Frontal cortex (tissue), 4 donors: ENCODE results near the gene ADGRV1. TPM values are rescaled to one million over a fixed set of nuclear protein-coding genes. Genes with fewer than 3 reads are reported as not detected.

ENCODE experiments used
- DNase-seq, 2 donors: peaks; one replicate each; pipeline ENCODE4 v3.0.0; 2012; ENCODE audit warnings: low spot score in 2 of 2
- FAIRE-seq: peaks from 2 replicates; lab custom pipeline; 2012; peaks lifted over from hg19 to GRCh38; lab: Jason Lieb, UNC
- total RNA-seq: library from RNA; depleted of rRNA; stranded (reverse); fragments of >200 nt; gene quantifications from one replicate; pipeline ENCODE4 v1.2.3, GENCODE V29; 2014
- donor health status: control.
- donor health status: control.
- donor health status: control.

The ADGRV1 gene
- 98.6 TPM for total RNA-seq

- DNase-seq (peak; percentile 44 to 72), FAIRE-seq (no peak)
These were observed at the start of gene ADGRV1 for GRCh38 chr5:90558344-90559192. Gene ADGRV1 (plus strand): TSS chr5:90558797. CDS start chr5:90558896, 99 bp downstream.

DNA sequence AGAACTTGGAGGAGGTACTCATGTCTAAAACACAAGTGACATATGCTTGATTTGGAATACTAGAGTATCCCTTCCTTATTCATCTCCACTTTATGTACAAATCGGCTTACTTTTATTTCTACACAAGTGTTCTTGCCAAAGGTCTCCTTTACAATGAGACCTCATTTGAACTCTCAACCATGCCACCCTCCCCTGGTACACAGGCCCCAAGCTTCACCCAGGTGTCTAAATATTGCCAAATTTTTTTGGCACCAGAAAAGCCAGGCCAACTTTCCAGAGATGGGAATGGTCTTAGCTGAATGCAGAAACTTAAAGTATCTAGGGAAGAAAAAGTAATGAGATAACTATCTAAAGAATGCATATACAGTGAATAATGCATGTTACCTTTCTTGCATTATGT, 48.2 kb upstream of the ADGRV1 start:
- no peak for FAIRE-seq

DNA sequence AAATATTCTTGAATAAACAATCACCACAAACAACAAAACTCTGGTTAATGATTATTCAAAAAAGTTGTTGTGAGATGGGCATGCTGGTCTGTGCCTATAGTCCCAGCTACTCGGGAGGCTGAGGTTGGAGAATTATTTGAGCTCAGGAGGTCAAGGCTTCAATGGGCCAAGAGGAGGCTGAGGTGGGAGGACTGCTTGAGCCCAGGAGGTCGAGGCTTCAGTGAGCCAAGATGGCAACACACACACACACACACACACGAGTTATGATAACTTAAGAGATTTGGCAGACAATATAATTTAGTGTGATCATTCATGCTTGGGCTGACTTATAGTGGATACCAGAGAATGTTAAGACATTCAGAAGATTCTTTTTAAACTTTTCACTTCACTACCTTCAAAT, 44.1 kb upstream of the ADGRV1 start:
- DNase-seq (no peak), FAIRE-seq (no peak)

More for the DNA sequence above, 48.2 kb upstream of the ADGRV1 start:
- no peak for DNase-seq

- DNase-seq (no peak), FAIRE-seq (no peak)
These were observed 39.9 kb upstream of the ADGRV1 start for GRCh38 chr5:90518661-90519060.

DNA sequence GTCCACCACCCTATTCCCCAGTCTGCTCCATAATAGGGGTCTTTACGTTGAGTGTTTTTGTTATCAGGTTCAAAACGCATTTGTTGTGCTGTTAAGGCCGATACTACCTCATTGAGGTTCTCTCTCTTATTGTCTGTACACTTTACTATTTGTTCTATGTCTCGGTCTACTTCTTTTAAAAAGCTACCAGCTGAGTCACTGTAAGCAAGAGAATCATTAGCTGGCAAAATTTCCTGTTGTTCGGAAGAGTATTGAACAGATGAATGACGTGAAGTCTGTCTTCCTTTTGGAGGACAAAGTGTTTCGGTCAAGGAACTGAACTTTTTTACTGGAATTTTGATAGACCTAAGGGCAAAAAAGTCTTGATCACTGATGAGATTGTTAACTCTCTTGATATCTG, 39.5 kb upstream of the ADGRV1 start:
- no peak for FAIRE-seq
- DNase-seq = no peak

- DNase-seq = peak; percentile 24
These were observed 29.9 kb upstream of the ADGRV1 start for GRCh38 chr5:90528601-90529193.

DNA sequence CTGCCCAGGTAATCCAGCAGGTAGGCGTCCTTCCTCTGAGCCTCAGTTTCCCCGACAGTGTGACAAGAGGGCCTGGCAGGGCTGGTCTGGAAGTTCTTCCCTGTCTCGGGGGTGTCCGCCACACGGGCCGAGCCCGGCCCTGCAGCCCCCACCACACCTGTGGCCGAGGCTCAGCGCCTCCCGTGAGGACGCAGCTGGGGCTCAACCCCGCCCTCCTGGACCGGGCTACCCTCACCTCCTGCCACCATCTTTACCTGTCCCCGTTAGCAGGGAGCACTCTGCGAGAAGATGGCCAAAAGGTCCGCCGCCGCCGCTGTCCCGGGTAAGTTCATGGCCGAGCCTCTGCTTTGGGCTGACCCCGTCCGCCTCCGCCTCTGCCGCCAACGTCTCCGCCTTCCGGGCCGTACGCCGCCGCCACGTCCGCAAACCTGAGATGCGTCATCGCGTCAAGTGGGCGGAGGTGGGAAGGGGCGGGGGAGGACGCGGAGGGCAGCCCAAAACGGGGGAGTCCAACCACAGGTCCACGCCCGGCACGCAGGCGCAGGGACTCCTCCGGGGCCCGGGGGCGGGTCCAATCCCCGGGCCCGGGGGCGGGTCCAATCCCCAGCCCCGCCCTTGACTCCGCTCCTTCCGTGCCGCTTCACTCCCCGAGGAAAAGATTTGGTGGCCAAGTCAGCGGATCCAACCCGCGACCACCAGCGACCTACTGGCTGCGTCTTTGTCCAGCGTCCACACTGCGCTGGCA, 29.2 kb upstream of the ADGRV1 start, which contains the start of gene LYSMD3:
TSS of gene LYSMD3 (minus strand) at position 391 of the 745 bp plus-strand sequence. CDS start 4,295 bp downstream, outside the sequence.
- FAIRE-seq = no peak
- peak; percentile 88 to 92 for DNase-seq

More at GRCh38 chr5:90528601-90529193, 29.9 kb upstream of the ADGRV1 start:
- FAIRE-seq = no peak

DNA sequence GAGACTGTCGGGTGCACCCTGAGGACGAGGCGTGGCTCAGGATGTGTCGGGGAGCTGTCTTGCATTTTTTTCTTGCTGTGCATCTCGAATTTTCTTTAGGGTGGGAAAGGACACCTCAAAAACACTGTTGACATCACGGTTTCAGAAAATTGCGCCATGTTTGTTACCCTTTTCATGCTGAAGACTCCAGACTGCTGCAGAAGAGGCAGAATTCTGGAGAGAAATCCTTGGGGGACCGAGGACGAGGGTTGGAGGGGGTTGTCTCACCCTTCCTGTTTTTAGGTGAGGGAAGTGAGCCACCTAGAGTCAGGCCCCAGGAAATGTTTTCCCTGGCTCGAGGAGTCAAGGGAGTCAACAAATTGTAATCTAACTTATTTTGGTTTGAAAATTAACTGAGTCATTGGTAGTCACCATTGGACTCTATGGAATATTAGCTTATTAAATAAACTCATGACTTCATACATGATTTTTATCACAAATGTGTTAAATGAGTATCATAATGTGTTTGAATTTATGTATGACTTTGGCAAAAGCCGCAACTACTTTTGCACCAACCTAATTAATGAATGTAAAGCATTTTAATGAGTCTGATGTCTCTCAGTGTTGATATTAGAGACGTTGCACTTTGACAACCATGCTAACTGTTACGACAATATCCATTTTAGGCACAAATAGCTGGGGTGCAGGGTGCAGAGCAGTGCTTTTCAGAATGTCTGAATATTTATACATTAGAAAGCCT, 28.5 kb upstream of the ADGRV1 start:
- no peak for FAIRE-seq
- peak; percentile 59 to 60 for DNase-seq

DNA sequence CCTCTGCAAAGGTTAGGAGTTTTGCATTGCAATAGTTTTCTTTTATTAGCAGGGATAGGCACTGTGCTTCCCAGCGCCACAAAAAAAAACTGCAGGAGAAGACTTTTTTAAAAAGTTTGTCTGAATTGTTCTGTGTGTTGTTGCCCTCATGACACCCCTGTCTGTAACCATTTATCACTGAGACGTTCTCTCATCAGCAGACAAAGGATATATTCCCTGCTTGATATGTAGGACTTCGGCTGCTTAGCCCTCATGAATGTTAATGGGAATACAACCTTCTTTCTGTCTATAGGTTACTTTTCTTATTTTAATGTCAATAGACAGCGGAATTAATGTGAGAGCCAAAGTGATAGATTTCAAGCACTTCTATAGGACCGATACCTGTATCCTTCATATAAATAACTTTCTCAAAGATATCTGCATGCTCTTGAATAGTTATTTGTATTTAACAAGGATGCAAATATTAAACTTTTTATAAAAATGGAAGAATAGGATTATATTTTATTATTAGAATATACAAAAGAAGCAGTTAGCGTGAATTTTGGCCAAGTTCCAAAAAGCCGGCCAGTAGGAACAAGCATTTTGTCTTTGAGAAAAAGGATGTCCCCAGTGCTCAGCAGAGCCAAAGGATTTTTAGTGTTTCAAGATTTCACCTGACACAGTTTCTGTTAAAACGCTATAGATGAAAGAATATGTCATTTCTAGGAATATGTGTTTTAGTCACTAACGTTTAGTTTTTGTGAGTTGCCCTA, 27.7 kb upstream of the ADGRV1 start:
- no peak for DNase-seq
- no peak for FAIRE-seq

GRCh38 chr5:90533794-90534193, 24.8 kb upstream of the ADGRV1 start:
- no peak for FAIRE-seq
- DNase-seq = no peak

GRCh38 chr5:90534922-90535321, 23.7 kb upstream of the ADGRV1 start:
- no peak for DNase-seq
- no peak for FAIRE-seq

DNA sequence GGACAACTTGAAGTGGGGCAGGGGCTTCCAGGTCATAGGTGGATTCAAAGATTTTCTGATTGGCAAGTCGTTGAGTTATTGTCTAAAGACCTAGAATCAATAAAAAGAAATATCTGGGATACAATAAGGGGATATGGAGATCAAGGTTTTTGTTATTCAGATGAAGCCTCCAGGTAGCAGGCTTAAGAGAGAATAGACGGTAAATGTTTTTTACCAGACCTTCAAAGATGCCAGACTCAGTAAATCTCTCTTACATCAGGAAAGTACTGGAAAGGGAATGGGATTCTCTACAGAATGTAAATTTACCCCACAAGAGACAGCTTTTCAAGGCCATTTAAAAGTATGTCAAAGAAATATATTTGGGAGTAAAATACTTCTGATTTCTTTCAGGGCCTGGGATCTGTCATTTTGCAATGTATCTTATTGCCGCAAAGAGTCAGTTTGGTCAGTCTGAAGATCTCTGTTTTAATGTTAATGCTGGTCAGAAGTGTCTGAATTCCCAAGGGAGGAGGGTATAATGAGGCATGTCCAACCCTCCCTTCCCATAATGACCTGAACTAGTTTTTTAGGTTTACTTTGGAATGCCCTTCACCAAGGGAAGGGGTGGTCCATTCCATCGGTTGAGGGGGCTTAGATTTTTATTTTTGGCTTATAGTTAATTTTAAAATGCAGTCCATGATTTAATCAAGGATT, 15.6 kb upstream of the ADGRV1 start:
- DNase-seq (no peak), FAIRE-seq (no peak)

- no peak for FAIRE-seq
- DNase-seq = no peak
These were observed 13.1 kb upstream of the ADGRV1 start for GRCh38 chr5:90545511-90545910.

- FAIRE-seq = no peak
These were observed 12.3 kb upstream of the ADGRV1 start for GRCh38 chr5:90546216-90546837.

GRCh38 chr5:90547072-90547536, 11.5 kb upstream of the ADGRV1 start:
- DNase-seq (no peak), FAIRE-seq (no peak)

More at GRCh38 chr5:90546216-90546837, 12.3 kb upstream of the ADGRV1 start:
- no peak for DNase-seq

GRCh38 chr5:90548069-90548593, 10.5 kb upstream of the ADGRV1 start:
- no peak for FAIRE-seq
- DNase-seq = no peak

DNA sequence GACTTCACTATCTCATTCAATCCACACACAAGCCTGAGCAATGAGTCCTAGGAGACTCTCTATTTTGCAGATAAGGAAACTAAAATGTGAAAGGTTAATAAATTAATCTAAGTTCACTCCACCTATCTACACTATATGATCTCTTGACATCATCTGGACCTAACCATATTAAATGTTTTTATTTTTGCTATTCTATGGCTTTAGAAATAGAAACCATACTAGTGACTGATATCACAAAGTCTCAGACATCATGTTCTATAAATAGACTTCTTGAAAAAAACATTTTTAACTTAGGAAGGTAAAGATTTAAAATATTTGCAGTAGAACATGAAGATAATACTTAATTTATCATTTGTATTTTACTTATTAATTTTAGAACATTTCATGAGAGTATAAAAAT, 9.4 kb upstream of the ADGRV1 start:
- FAIRE-seq = peak; percentile 78
- no peak for DNase-seq
